HEK293T (cell line): ENCODE measurements around the gene NRIP1.
"Not testable (repeated sequence)": the region's sequence is repeated elsewhere in the genome, so short reads cannot be mapped to it uniquely, and the experiment has no call there.

Source experiments
- CTCF ChIA-PET: fragments of 350-600 bp; formaldehyde crosslinking; extraction: SDS; loops from one replicate; lab custom pipeline; 2021; ENCODE audit warnings: antibody characterized with exemption, inconsistent platforms; lab: Yijun Ruan, JAX
- POLR2A ChIA-PET: fragments of 350-600 bp; formaldehyde crosslinking; extraction: SDS; loops from one replicate; lab custom pipeline; 2020; ENCODE audit warnings: antibody characterized with exemption, inconsistent platforms; lab: Yijun Ruan, JAX
- DNase-seq: peaks from one replicate; pipeline ENCODE4 v3.0.0; 2012; ENCODE audit warnings: mixed read lengths; ENCODE audit errors: extremely low spot score
- ARNT ChIP-seq: fragments of 450-650 bp; IDR thresholded peaks from 2 replicates; pipeline ENCODE4 v1.6.1; 2017; ENCODE audit warnings: mild to moderate bottlenecking
- BHLHE40 ChIP-seq: fragments of 450-650 bp; IDR thresholded peaks from 2 replicates; pipeline ENCODE4 v1.6.1; 2016; ENCODE audit warnings: mild to moderate bottlenecking, moderate library complexity, borderline replicate concordance
- CTBP1 ChIP-seq: fragments of 450-650 bp; IDR thresholded peaks from 2 replicates; pipeline ENCODE4 v1.6.1; 2016; ENCODE audit warnings: borderline replicate concordance
- ELF4 ChIP-seq: fragments of 450-650 bp; IDR thresholded peaks from 2 replicates; pipeline ENCODE4 v1.6.1; 2017; ENCODE audit warnings: antibody characterized with exemption
- FOXA1 ChIP-seq: fragments of 450-650 bp; IDR thresholded peaks from 2 replicates; pipeline ENCODE4 v1.6.1; 2016; ENCODE audit warnings: mild to moderate bottlenecking
- FOXK2 ChIP-seq: fragments of 450-650 bp; IDR thresholded peaks from 2 replicates; pipeline ENCODE4 v1.6.1; 2016; ENCODE audit warnings: mild to moderate bottlenecking
- FOXM1 ChIP-seq: fragments of 450-650 bp; IDR thresholded peaks from 2 replicates; pipeline ENCODE4 v1.6.1; 2017; ENCODE audit warnings: mild to moderate bottlenecking, borderline replicate concordance
- HDGF ChIP-seq: fragments of 450-650 bp; IDR thresholded peaks from 2 replicates; pipeline ENCODE4 v1.6.1; 2017; ENCODE audit warnings: antibody characterized with exemption, borderline replicate concordance
- L3MBTL2 ChIP-seq: fragments of 450-650 bp; conservative IDR thresholded peaks from 2 replicates; pipeline ENCODE4 v1.6.1; 2016; ENCODE audit warnings: mild to moderate bottlenecking
- LEF1 ChIP-seq: fragments of 450-650 bp; IDR thresholded peaks from 2 replicates; pipeline ENCODE4 v1.6.1; 2017; ENCODE audit warnings: mild to moderate bottlenecking, borderline replicate concordance
- NFRKB ChIP-seq: fragments of 450-650 bp; IDR thresholded peaks from 2 replicates; pipeline ENCODE4 v1.6.1; 2016; ENCODE audit warnings: mild to moderate bottlenecking, moderate library complexity
- SP1 ChIP-seq: fragments of 450-650 bp; IDR thresholded peaks from 2 replicates; pipeline ENCODE4 v1.6.1; 2017
- SUZ12 ChIP-seq: fragments of 450-650 bp; IDR thresholded peaks from 2 replicates; pipeline ENCODE4 v1.6.1; 2016; ENCODE audit warnings: mild to moderate bottlenecking
- TARDBP ChIP-seq: fragments of 450-650 bp; IDR thresholded peaks from 2 replicates; pipeline ENCODE4 v1.6.1; 2016
- ZNF384 ChIP-seq: fragments of 450-650 bp; IDR thresholded peaks from 2 replicates; pipeline ENCODE4 v1.6.1; 2016
- TF ChIP-seq, protein P1 (sequence below): fragments of 450-650 bp; IDR thresholded peaks from 2 replicates; pipeline ENCODE4 v1.6.1; 2016

NRIP1 gene

DNA sequence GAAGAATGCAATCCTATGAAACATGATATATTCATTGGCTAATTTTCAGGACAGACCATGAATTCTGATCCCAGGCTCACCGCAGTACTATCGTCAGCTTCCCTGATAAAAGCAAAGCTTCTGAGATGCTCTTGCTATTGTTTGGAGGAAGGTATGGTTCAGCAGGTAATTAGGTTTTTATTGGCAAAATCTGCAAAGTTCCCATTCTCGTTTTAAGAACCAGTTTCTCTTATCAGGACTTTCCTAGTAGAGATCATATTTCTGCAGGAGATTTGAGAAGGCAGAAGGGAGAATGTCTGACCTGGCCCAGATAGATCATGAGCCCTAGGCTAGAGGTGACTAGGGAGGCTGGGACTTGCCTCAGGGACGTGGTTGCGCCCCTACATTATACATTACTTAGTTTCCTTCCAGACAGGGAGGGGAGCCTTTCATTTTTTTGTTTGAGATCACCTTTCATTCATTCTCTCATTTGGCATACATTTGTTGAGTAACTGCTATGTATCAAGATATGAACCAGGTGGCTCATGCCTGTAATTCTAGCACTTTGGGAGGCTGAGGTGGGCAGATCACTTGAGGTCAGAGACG, 108.8 kb downstream of the NRIP1 start:
- DNase-seq, result no peak
- CTCF ChIA-PET, result no interaction called here
- TF ChIP-seq FOXM1, result no peak
- no peak for TF ChIP-seq SP1
- TF ChIP-seq LEF1, result no peak
- no peak for TF ChIP-seq SUZ12
- TF ChIP-seq, protein P1, sequence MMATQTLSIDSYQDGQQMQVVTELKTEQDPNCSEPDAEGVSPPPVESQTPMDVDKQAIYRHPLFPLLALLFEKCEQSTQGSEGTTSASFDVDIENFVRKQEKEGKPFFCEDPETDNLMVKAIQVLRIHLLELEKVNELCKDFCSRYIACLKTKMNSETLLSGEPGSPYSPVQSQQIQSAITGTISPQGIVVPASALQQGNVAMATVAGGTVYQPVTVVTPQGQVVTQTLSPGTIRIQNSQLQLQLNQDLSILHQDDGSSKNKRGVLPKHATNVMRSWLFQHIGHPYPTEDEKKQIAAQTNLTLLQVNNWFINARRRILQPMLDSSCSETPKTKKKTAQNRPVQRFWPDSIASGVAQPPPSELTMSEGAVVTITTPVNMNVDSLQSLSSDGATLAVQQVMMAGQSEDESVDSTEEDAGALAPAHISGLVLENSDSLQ, result no peak
- TF ChIP-seq ZNF384, result no peak
- no peak for TF ChIP-seq ELF4
- TF ChIP-seq BHLHE40, result no peak
- no peak for TF ChIP-seq NFRKB
- TF ChIP-seq FOXA1, result no peak
- POLR2A ChIA-PET, result no interaction called here

DNA sequence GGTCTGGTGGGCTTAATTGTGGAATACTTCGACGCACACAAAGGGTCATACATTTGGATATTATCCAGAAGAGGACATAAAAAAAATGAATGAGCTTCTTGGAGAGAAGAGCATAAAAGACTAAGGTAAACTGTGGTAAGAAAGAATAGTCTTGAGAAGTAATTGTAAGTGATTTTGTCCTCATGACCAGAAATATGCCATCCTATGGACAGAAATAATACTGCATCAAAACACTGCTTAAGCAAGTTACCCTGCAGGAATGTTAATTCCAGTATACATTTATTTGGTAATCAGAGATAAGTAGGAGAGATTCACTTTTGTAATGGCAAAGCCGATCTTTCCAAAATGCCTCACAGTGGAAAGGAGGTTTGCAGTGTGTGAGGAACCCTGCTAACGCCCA, 111.9 kb downstream of the NRIP1 start:
- no peak for TF ChIP-seq ARNT
- TF ChIP-seq L3MBTL2, result no peak
- no peak for TF ChIP-seq SUZ12
- no peak for TF ChIP-seq BHLHE40
- no peak for DNase-seq
- CTCF ChIA-PET, result no interaction called here
- POLR2A ChIA-PET, result no interaction called here

DNA sequence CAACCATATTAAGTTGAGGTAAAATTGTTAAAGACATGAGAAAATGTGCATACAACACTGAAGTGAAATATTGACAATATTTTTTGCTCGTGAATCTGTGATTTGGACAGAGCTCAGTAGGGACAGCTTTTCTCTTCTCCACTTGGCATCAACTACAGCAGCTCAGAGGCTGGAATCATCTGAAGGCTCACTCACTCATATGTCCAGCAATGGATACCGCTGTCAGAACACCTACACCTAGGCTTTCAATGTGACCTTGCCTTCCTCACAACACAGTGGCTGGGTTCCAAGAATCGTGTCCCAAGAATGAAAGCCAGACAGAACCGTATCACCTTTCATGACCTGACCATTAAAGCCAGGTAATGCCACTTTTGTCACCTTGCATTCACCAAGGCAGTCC, 115.2 kb downstream of the NRIP1 start:
- ChIA-PET POLR2A (no interaction called here), CTCF (no interaction called here)
- TF ChIP-seq ARNT (no peak), L3MBTL2 (no peak), TARDBP (no peak), HDGF (no peak), LEF1 (no peak), FOXK2 (no peak), BHLHE40 (no peak), SP1 (no peak), SUZ12 (no peak), CTBP1 (no peak), NFRKB (no peak), FOXM1 (no peak), ZNF384 (no peak), ELF4 (no peak), FOXA1 (no peak)
- TF ChIP-seq, protein P1, result no peak
- DNase-seq, result no peak

DNA sequence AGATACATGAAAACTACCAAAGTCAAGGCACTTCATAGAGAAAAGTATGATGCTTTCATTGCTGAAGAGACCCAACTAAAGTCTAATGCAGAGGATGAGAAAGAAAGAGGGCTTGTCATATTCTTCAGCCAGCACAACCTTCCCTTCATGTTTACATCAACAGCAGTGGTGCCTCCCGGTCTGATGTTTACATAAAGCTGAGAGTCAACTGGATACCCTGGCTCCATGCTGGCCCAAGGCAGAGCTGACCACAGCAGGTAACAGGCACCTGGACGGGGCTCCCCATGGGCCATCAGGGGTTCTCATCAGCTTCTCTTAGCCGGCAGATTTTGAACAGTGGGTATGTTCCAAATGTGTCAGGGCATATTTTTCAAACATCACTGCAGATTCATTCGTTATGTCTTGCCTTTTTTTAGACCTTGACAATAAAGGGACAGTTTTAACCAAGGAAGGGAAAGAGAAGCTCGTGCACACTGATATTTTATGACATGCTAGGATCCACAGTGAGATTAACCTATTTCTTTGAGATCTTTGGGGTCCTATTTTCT, 117.1 kb downstream of the NRIP1 start:
- ChIA-PET POLR2A (no interaction called here), CTCF (no interaction called here)
- DNase-seq, result no peak
- no peak for TF ChIP-seq SP1
- no peak for TF ChIP-seq ZNF384
- TF ChIP-seq BHLHE40, result no peak
- TF ChIP-seq FOXK2, result no peak
- TF ChIP-seq CTBP1, result no peak
- TF ChIP-seq L3MBTL2, result no peak
- no peak for TF ChIP-seq TARDBP
- no peak for TF ChIP-seq HDGF
- no peak for TF ChIP-seq FOXM1
- no peak for TF ChIP-seq ARNT
- TF ChIP-seq NFRKB, result no peak
- no peak for TF ChIP-seq ELF4

DNA sequence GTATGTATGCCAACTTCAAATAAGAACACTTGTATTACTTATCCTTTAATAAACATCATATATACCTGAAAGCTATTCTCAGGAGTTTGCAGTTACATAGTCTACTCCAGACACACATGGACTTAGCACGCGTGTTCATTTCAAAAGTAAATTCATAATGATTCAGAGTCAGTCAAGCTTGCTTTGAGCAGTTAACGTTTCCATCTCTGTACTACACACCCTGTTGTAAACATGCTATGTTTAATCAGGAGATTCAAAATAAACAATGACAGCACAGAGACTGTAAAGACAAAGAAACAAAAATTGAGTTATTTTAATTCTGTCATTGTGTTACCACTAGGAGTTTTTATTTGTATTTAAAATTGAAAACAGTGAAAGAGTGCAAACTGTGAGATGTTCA, 119.6 kb downstream of the NRIP1 start:
- no peak for DNase-seq
- no peak for TF ChIP-seq SP1
- POLR2A ChIA-PET, result no interaction called here
- CTCF ChIA-PET, result no interaction called here

DNA sequence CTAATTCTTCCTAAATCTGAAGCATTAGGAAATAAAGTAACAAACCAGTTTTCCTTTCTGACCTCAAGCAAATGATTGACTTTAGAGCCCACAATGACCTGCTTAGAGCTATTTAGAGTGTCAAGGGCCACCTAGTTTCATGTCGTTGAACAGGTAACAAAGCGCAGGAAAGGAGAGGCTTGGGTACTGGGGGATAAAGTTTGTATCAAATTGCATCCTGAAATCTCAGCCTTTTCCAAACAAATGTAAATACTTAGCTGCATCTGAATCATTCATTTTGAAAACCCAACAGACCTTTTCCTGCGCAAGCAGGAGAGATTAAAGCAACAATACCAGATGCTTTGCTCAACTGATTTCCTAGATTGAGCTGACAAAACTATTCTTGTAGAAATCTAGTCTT, 121.2 kb downstream of the NRIP1 start:
- TF ChIP-seq ARNT, result no peak
- no peak for TF ChIP-seq FOXM1
- no peak for TF ChIP-seq NFRKB
- TF ChIP-seq SP1, result no peak
- TF ChIP-seq ZNF384, result no peak
- TF ChIP-seq BHLHE40, result no peak
- ChIA-PET CTCF (no interaction called here), POLR2A (no interaction called here)
- no peak for DNase-seq

DNA sequence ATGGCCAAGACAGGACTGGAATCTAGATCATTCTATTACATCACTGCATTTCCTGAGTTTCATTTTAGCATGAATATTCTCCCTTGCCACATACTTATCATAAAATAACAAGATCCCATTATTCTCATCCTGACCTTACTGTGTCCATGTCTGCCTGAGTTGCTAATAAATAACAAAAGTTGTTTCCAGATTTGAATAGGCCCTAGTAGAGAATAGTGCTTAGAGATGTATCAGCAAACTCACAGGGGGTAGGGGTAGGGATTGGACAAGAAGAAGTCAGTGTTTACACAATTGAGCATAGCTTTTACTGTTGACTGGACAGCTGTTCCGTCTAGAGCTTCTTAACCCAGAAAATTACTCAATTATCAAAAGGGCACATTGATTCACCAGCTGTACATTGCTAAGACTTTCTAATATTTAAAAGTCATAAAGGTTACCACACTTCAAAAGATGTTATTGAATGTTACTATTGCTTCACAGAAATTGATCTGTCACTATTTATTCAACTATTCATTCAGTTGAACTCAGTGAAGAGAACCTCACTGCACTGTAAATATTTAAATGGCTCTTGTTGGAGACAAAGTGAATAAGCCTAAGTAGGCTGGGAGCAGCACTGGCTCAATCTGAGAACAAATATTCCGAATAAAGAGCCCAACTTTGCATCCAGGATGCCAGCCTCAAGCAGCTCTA, 121.9 kb downstream of the NRIP1 start:
- DNase-seq, result no peak
- CTCF ChIA-PET, result no interaction called here
- POLR2A ChIA-PET, result no interaction called here
- TF ChIP-seq BHLHE40, result no peak
- TF ChIP-seq CTBP1, result no peak
- no peak for TF ChIP-seq FOXA1

DNA sequence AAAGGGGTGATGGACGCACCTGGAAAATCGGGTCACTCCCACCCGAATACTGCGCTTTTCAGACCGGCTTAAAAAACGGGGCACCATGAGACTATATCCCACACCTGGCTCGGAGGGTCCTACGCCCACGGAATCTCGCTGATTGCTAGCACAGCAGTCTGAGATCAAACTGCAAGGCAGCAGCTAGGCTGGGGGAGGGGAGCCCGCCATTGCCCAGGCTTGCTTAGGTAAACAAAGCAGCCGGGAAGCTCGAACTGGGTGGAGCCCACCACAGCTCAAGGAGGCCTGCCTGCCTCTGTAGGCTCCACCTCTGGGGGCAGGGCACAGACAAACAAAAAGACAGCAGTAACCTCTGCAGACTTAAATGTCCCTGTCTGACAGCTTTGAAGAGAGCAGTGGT, 137.5 kb downstream of the NRIP1 start:
- POLR2A ChIA-PET, CTCF ChIA-PET: not testable (repeated sequence)

More for the DNA sequence above, 137.5 kb downstream of the NRIP1 start:
- not testable (repeated sequence) for DNase-seq
